HG02588 (cell line): Measurements from ENCODE around the gene PHC3.
"Not testable (repeated sequence)": the region's sequence is repeated elsewhere in the genome, so short reads cannot be mapped to it uniquely, and the experiment has no call there.

Experiments
- ATAC-seq: cut with Tn5 transposase; IDR thresholded peaks from one replicate; pipeline ENCODE4 v1.9.1; 2021; ENCODE audit warnings: mild to moderate bottlenecking, moderate library complexity; ENCODE audit not compliant: unreplicated experiment

Gene PHC3

GRCh38 chr3:170180908-170181885 is at the start of gene PHC3:
TSS of gene PHC3 (minus strand) at chr3:170181733. CDS start at chr3:170181715, 18 bp downstream.
- peak; percentile 71 for ATAC-seq

GRCh38 chr3:170228093-170228766 is 46.7 kb upstream of the PHC3 start:
- ATAC-seq, result no peak

GRCh38 chr3:170226426-170226960 is 45.0 kb upstream of the PHC3 start:
- no peak for ATAC-seq

GRCh38 chr3:170225166-170225565 is 43.6 kb upstream of the PHC3 start:
- ATAC-seq, result no peak

- ATAC-seq, result peak; percentile 3
Measured at GRCh38 chr3:170222647-170223541, 41.4 kb upstream of the PHC3 start.

- ATAC-seq, result peak; percentile 98
Measured at GRCh38 chr3:170221924-170222646, 40.6 kb upstream of the PHC3 start, which contains the start of gene PRKCI. TSS of gene PRKCI (plus strand) at chr3:170222424. CDS start at chr3:170222670, 246 bp downstream.

- no peak for ATAC-seq
Measured at GRCh38 chr3:170220871-170221270, 39.3 kb upstream of the PHC3 start.

GRCh38 chr3:170219850-170220249 is 38.3 kb upstream of the PHC3 start:
- ATAC-seq, result no peak

GRCh38 chr3:170211668-170212067 is 30.1 kb upstream of the PHC3 start:
- ATAC-seq, result no peak

GRCh38 chr3:170207717-170208116 is 26.2 kb upstream of the PHC3 start:
- ATAC-seq, result no peak

- not testable (repeated sequence) for ATAC-seq
Measured at GRCh38 chr3:170206164-170206762, 24.7 kb upstream of the PHC3 start.

GRCh38 chr3:170205302-170205701 is 23.8 kb upstream of the PHC3 start:
- ATAC-seq, result no peak

- ATAC-seq, result no peak
Measured at GRCh38 chr3:170204509-170204908, 23.0 kb upstream of the PHC3 start.

- ATAC-seq, result no peak
Measured at GRCh38 chr3:170204023-170204472, 22.5 kb upstream of the PHC3 start.

- no peak for ATAC-seq
Measured at GRCh38 chr3:170203457-170203856, 21.9 kb upstream of the PHC3 start.

- no peak for ATAC-seq
Measured at GRCh38 chr3:170201527-170201926, 20.0 kb upstream of the PHC3 start.

- ATAC-seq, result no peak
Measured at GRCh38 chr3:170200987-170201386, 19.5 kb upstream of the PHC3 start.

- ATAC-seq, result no peak
Measured at GRCh38 chr3:170196833-170197232, 15.3 kb upstream of the PHC3 start.

GRCh38 chr3:170195759-170196158 is 14.2 kb upstream of the PHC3 start:
- ATAC-seq, result not testable (repeated sequence)
